GM12864 (cell line): ENCODE data around the gene RGS5.

Source experiments
- DNase-seq: peaks from one replicate; pipeline ENCODE4 v3.0.0-alpha.2; 2011; ENCODE audit warnings: low read depth
- H3K4me3 ChIP-seq: 2 replicates; pipeline ENCODE4 v1.5.1; 2011; ENCODE audit warnings: mild to moderate bottlenecking, low read depth, low read length, control low read depth
- CTCF ChIP-seq: IDR thresholded peaks from 2 replicates; pipeline ENCODE4 v1.5.1; 2011; ENCODE audit warnings: low read depth, mild to moderate bottlenecking, moderate library complexity, low read length, control low read depth, inconsistent platforms; ENCODE audit errors: missing control alignments

The RGS5 gene

GRCh38 chr1:163197022-163197421 is 5.7 kb downstream of the RGS5 start:
- no peak for TF ChIP-seq CTCF
- DNase-seq, result no peak
- no peak overlapping the region for H3K4me3 ChIP-seq

- no peak for DNase-seq
- H3K4me3 ChIP-seq, result no peak overlapping the region
- TF ChIP-seq CTCF, result no peak
These were observed 6.3 kb downstream of the RGS5 start for GRCh38 chr1:163196449-163196787.

GRCh38 chr1:163195728-163196448 is 6.8 kb downstream of the RGS5 start:
- H3K4me3 ChIP-seq, result no peak overlapping the region
- no peak for TF ChIP-seq CTCF
- DNase-seq, result no peak

DNA sequence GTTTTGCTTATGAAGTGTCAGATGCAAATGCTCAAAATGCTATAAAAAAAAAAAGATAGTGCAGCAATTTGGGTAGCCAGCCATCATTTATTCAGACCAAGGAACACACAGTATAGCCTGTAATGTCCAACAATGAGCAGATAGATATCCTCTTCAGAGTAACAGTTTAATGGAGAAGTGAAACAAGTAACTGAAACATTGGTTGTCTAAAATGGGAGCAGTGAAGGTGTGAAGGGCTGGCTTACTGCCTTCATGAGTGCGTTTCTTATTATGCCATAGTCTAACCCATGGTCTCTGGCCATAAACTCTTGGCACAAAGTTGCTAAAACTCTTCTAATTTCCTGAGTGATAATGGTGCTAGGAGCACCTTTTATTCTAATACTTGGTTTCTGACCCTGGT is 11.4 kb downstream of the RGS5 start:
- peak; percentile 0 for DNase-seq
- no peak for TF ChIP-seq CTCF
- no peak overlapping the region for H3K4me3 ChIP-seq

- H3K4me3 ChIP-seq, result no peak overlapping the region
- DNase-seq, result no peak
- no peak for TF ChIP-seq CTCF
These were observed 13.8 kb downstream of the RGS5 start for GRCh38 chr1:163188947-163189346.

DNA sequence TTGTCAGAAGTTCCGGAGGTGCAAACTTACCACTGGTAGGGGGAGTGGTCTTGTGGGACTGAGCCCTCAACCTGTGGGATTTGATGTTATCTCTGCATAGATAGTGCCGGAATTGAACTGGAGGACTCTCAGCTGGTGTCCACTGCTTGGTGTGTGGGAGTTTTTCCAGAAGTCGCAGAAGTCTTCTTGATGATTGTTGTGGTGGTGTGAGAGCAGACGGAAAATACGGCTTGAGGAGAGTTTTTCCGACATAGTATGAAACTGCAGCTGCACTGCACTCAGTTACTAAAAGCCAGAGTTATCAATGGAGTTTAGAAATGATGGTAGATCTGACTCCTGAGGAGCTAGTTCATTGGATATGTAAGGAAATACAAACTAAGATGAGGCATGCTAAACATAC is 14.9 kb downstream of the RGS5 start:
- no peak for TF ChIP-seq CTCF
- no peak for DNase-seq
- no peak overlapping the region for H3K4me3 ChIP-seq

DNA sequence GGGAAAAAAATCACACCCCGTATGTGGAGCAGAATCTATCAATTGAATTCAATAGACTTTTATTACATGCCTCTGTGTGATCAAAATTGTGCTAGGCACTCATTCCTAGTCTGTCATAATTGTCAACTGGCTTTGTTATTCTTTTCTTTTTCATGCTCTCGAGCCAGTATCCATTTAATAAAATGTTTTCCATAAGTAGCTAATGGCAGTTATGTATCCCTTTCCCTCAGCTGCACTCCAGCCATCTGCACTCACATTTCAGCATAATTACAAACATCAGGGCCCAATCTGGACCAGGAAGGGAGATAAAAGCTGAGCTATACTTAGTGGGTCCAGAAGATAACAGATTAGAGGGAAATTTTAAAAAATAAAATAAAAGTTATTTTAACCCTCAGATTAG is 15.9 kb downstream of the RGS5 start:
- no peak overlapping the region for H3K4me3 ChIP-seq
- no peak for TF ChIP-seq CTCF
- no peak for DNase-seq
